Body of pancreas (tissue), 4 donors: ENCODE data around the gene RPS21. TPM values are rescaled to one million over a fixed set of nuclear protein-coding genes. Genes with fewer than 3 reads are reported as not detected.

Experiments used
- ATAC-seq: fragments of 150-250 bp; one replicate; pipeline ENCODE4 v1.9.1; 2016
- DNase-seq, 4 donors: peaks; one replicate each; pipeline ENCODE4 v3.0.0-alpha.2; 2019
- H3K27ac ChIP-seq, 4 donors: fragments of 200-600 bp; sonication (generic); 1 replicate in 3 of 4; 2 replicates in 1 of 4; pipeline versions ENCODE4 v1.5.1 to v1.6.1; 2016 to 2019; ENCODE audit warnings: mild to moderate bottlenecking in 1 of 4, mixed read lengths in 1 of 4, moderate library complexity in 1 of 4
- H3K27me3 ChIP-seq, 2 donors: fragments of 200-600 bp; sonication (generic); one replicate each; pipeline ENCODE4 v1.6.0; 2016; ENCODE audit warnings: mild to moderate bottlenecking in 1 of 2
- H3K36me3 ChIP-seq, 2 donors: fragments of 200-600 bp; sonication (generic); replicated peaks in 1 of 2; 2 replicates each; pipeline ENCODE4 v1.5.1; 2016; ENCODE audit warnings: low read depth in 2 of 2; ENCODE audit not compliant: insufficient read depth in 1 of 2
- H3K4me1 ChIP-seq: fragments of 200-600 bp; sonication (generic); one replicate; pipeline ENCODE4 v1.6.0; 2016
- H3K4me3 ChIP-seq, 2 donors: fragments of 200-600 bp; sonication (generic); 1 replicate in 1 of 2; 2 replicates in 1 of 2; pipeline ENCODE4 v1.5.1; 2016 to 2019
- H3K9me3 ChIP-seq, 3 donors: fragments of 200-600 bp; sonication (generic); 1 replicate in 2 of 3; 2 replicates in 1 of 3; pipeline ENCODE4 v1.5.1; 2016
- POLR2A ChIP-seq, 3 donors: fragments of 450-650 bp; IDR thresholded peaks; one replicate each; pipeline ENCODE4 v1.6.1; 2016; ENCODE audit warnings: antibody characterized with exemption in 3 of 3, mild to moderate bottlenecking in 2 of 3
- WGBS, 2 donors: methylation state at CpG; one replicate each; pipeline ENCODE4 v1.1.5; 2017; 5-methylcytosine and 5-hydroxymethylcytosine counted together
- intact Hi-C: fragments of 100-400 bp; cut with DNase I; formaldehyde crosslinking; loops from one replicate; pipeline ENCODE4 v1.15.1; 2023
- total RNA-seq, 2 donors: library from RNA; depleted of rRNA; stranded (reverse); fragments of >200 nt; gene quantifications; one replicate each; pipeline ENCODE4 v1.1.0, GENCODE V29; 2016
- TF ChIP-seq, protein P1 (sequence below), 7 experiments: fragments of 450-650 bp in 4 of 7; fragments of 200-600 bp in 3 of 7; sonication (generic) in 3 of 7; IDR thresholded peaks; one replicate each; pipeline ENCODE4 v1.5.1; 2016 to 2019; ENCODE audit warnings: antibody characterized with exemption in 7 of 7

The RPS21 gene
- total RNA-seq, 2 donors from 2014 or later: 654 to 656 TPM

DNA sequence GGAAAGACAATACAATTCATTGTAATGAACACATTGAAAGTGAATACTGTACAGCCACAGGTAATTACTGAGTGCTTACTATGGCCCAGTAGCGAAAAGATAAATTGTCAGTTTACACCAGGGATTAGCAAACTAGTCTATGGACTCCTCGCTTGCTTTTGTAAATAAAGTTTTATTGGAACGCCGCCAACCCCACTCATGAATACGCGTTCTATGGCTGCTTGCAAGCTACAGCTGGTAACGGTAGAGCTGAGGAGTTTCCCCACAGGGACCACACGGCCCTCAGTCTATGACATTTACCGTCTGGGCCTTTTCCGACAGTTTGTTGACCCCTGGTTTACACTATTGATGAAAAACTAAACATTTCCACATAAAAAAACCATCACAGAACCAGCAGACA is 44.0 kb upstream of the RPS21 start:
- no peaks in the 10 kb centered on the region for H3K9me3 ChIP-seq
- no peak overlapping the region for H3K4me3 ChIP-seq
- 76 to 87% methylated on average over 10 of the region's 10 CpGs for WGBS, 2 donors
- DNase-seq (no peak), ATAC-seq (no peak)
- H3K27me3 ChIP-seq: no peaks in the 10 kb centered on the region
- no peak overlapping the region for H3K27ac ChIP-seq
- intact Hi-C loops: no loop called here
- peaks cover 4 to 8% of the 10 kb centered on the region in 2 donors for H3K36me3 ChIP-seq
- no peaks in the 10 kb centered on the region for H3K4me1 ChIP-seq
- TF ChIP-seq, protein P1, sequence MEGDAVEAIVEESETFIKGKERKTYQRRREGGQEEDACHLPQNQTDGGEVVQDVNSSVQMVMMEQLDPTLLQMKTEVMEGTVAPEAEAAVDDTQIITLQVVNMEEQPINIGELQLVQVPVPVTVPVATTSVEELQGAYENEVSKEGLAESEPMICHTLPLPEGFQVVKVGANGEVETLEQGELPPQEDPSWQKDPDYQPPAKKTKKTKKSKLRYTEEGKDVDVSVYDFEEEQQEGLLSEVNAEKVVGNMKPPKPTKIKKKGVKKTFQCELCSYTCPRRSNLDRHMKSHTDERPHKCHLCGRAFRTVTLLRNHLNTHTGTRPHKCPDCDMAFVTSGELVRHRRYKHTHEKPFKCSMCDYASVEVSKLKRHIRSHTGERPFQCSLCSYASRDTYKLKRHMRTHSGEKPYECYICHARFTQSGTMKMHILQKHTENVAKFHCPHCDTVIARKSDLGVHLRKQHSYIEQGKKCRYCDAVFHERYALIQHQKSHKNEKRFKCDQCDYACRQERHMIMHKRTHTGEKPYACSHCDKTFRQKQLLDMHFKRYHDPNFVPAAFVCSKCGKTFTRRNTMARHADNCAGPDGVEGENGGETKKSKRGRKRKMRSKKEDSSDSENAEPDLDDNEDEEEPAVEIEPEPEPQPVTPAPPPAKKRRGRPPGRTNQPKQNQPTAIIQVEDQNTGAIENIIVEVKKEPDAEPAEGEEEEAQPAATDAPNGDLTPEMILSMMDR (IDR thresholded peaks at IDR 0.05): no peak
- TF ChIP-seq POLR2A (IDR thresholded peaks at IDR 0.05): no peak

DNA sequence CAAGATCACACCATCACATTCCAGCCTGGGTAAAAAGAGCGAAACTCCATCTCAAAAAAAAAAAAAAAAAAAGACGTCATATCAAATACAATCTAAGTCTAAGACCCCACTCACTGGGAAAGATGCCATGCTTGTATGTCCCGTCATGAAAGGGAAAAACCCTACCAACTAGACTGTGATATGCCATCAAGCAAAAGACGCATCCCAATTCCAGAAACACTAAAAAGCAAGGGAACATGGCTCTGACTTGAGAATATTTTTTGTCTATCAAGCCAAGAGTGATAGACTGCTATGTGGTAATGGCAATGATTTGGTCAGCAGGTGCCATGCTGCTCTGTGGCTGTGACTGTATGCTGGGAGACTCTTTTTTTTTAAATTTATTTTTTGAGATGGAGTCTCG is 42.8 kb upstream of the RPS21 start:
- TF ChIP-seq, protein P1 (IDR thresholded peaks at IDR 0.05): no peak
- TF ChIP-seq POLR2A (IDR thresholded peaks at IDR 0.05): no peak
- H3K4me3 ChIP-seq: no peak overlapping the region
- ATAC-seq (no peak), DNase-seq (no peak)
- H3K4me1 ChIP-seq: no peaks in the 10 kb centered on the region
- no peaks in the 10 kb centered on the region for H3K27me3 ChIP-seq
- no peak overlapping the region for H3K27ac ChIP-seq
- 91 to 95% methylated on average over 5 of the region's 5 CpGs for WGBS, 2 donors
- no peaks in the 10 kb centered on the region for H3K9me3 ChIP-seq
- intact Hi-C loops: no loop called here
- H3K36me3 ChIP-seq: peaks cover 0 to 8% of the 10 kb centered on the region in 2 donors

DNA sequence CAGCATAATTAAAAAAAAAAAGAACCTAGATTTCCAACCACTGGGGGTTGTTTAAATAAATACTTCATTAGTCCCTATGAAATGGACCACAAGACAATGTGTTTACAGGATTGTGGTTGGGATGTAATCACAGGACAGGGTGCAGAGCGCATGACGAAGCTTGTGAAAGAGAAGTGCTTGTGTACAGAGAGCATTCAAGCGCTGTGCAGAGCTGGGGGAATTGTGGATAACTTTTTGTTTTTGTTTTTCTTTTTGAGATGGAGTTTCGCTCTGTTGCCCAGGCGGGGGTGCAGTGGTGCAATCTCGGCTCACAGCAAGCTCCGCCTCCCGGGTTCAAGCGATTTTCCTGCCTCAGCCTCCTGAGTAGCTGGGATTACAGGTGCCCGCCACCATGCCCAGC is 42.1 kb upstream of the RPS21 start:
- no peaks in the 10 kb centered on the region for H3K9me3 ChIP-seq
- no peak for TF ChIP-seq POLR2A (IDR thresholded peaks at IDR 0.05)
- TF ChIP-seq, protein P1 (IDR thresholded peaks at IDR 0.05): no peak
- no peak overlapping the region for H3K4me3 ChIP-seq
- peaks cover 0 to 8% of the 10 kb centered on the region in 2 donors for H3K36me3 ChIP-seq
- no peaks in the 10 kb centered on the region for H3K4me1 ChIP-seq
- intact Hi-C loops: no loop called here
- no peaks in the 10 kb centered on the region for H3K27me3 ChIP-seq
- ATAC-seq (no peak), DNase-seq (no peak)
- no peak overlapping the region for H3K27ac ChIP-seq
- 94 to 95% methylated on average over 10 of the region's 10 CpGs for WGBS, 2 donors

DNA sequence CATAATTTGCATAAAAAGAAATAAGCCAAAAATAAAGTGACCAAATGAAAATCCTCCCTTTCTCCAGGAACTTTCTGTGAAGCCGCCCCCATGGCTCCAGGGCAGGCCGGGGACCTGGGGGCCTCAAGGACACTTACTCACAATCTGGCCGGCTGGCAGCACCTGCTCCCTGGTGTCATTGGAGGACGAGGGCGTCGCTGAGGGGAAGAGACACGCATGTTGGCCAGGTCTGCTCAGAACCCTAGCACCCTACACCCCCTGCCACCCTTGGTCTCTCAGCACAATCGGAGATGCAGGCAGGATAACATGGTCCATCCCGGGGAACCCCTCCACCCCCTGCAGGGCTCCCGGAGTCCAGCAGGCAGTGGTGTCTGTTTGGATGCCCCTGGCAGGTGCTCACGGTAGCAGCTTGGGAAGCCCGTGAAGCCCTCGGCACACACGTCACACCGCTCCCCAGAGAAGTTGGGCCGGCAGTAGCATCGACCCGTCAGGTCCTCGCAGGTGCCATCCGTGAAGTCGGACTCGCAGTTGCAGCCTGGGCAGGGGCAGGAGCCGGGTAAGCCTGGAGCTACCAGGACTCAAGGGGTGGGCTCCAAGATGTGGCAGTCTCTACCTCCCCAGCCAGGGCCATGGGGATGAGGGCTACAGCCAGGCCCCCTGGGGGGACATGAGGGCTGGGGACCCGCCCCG is 41.1 kb upstream of the RPS21 start:
- Histone ChIP-seq H3K4me3 (no peak overlapping the region), H3K36me3 (peaks cover 0 to 8% of the 10 kb centered on the region in 2 donors), H3K9me3 (no peaks in the 10 kb centered on the region), H3K27me3 (no peaks in the 10 kb centered on the region), H3K4me1 (no peaks in the 10 kb centered on the region), H3K27ac (no peak overlapping the region)
- intact Hi-C loops: no loop called here
- WGBS, 2 donors: 79 to 85% methylated on average over 14 to 25 of the region's 25 CpGs
- DNase-seq: no peak
- no peak for TF ChIP-seq POLR2A (IDR thresholded peaks at IDR 0.05)
- TF ChIP-seq, protein P1 (IDR thresholded peaks at IDR 0.05): no peak
- no peak for ATAC-seq
